GM12878 (cell line): ENCODE data around the gene IVL. TPM values are rescaled to one million over a fixed set of nuclear protein-coding genes. Genes with fewer than 3 reads are reported as not detected.

Source experiments
- ATAC-seq: fragments of 200-7000 bp; cut with Tn5 transposase; 3 replicates; pipeline ENCODE4 v1.9.1; 2020; ENCODE audit warnings: mild to moderate bottlenecking, moderate library complexity
- BruUV-seq: library from RNA; stranded (reverse); fragments of 400-500 nt; replicated peaks from 2 replicates; lab custom pipeline; 2021; lab: Mats Ljungman, UMichigan
- CTCF ChIA-PET: fragments of 300-600 bp; sonication (Branson Sonifier 250); formaldehyde crosslinking; extraction: SDS; loops from one replicate; lab custom pipeline; 2021; ENCODE audit warnings: inconsistent platforms; lab: Yijun Ruan, JAX
- POLR2A ChIA-PET: fragments of 350-600 bp; formaldehyde crosslinking; extraction: SDS; loops from one replicate; lab custom pipeline; 2021; ENCODE audit warnings: inconsistent platforms; lab: Charles Lee
- RAD21 ChIA-PET: fragments of 300-600 bp; sonication (Branson Sonifier 250); formaldehyde crosslinking; loops from one replicate; lab custom pipeline; 2023; ENCODE audit warnings: antibody characterized with exemption; ENCODE audit not compliant: unreplicated experiment; lab: Charles Lee
- SMC1A ChIA-PET: fragments of 300-600 bp; sonication (Branson Sonifier 250); formaldehyde crosslinking; loops from one replicate; lab custom pipeline; 2023; ENCODE audit not compliant: unreplicated experiment, uncharacterized antibody; lab: Charles Lee
- DNase-seq: peaks from one replicate; pipeline ENCODE4 v3.0.0-alpha.2; 2011; ENCODE audit warnings: low read depth, low spot score
- FAIRE-seq: peaks from 3 replicates; lab custom pipeline; 2011; peaks lifted over from hg19 to GRCh38; lab: Jason Lieb, UNC
- H2AFZ ChIP-seq: 2 replicates; pipeline ENCODE4 v1.6.0; 2011; ENCODE audit warnings: low read depth, low read length, control low read depth; ENCODE audit not compliant: control insufficient read depth
- H3K27ac ChIP-seq: 2 replicates; pipeline ENCODE4 v1.5.1; 2011; ENCODE audit warnings: control low read depth; ENCODE audit not compliant: control insufficient read depth, insufficient read depth
- H3K27me3 ChIP-seq, 2 experiments: replicated peaks in 1 of 2; 2 replicates each; pipeline versions ENCODE4 v1.6.0 to v1.6.1; 2011; ENCODE audit warnings: low read length in 1 of 2; ENCODE audit not compliant: control insufficient read depth in 2 of 2, insufficient read depth in 2 of 2
- H3K36me3 ChIP-seq, 2 experiments: 2 replicates each; pipeline ENCODE4 v1.5.1; 2011; ENCODE audit warnings: low read length in 1 of 2; ENCODE audit not compliant: control insufficient read depth in 2 of 2, insufficient read depth in 2 of 2
- H3K4me1 ChIP-seq: 2 replicates; pipeline ENCODE4 v1.6.1; 2011; ENCODE audit warnings: mild to moderate bottlenecking, low read length, moderate library complexity, mixed read lengths; ENCODE audit not compliant: control insufficient read depth, insufficient read depth
- H3K4me2 ChIP-seq: 2 replicates; pipeline ENCODE4 v1.6.0; 2011; ENCODE audit warnings: control low read depth; ENCODE audit not compliant: control insufficient read depth, insufficient read depth
- H3K4me3 ChIP-seq: fragments of 200-600 bp; sonication (generic); 2 replicates; pipeline ENCODE4 v1.5.1; 2016
- H3K79me2 ChIP-seq: 2 replicates; pipeline ENCODE4 v1.6.0; 2011; ENCODE audit warnings: low read length; ENCODE audit not compliant: control insufficient read depth, insufficient read depth
- H3K9ac ChIP-seq: 2 replicates; pipeline ENCODE4 v1.8.0; 2011; ENCODE audit warnings: low read length, control low read depth, mixed read lengths; ENCODE audit not compliant: control insufficient read depth, insufficient read depth
- H3K9me3 ChIP-seq: replicated peaks from 3 replicates; pipeline ENCODE4 v1.5.1; 2011; ENCODE audit warnings: mild to moderate bottlenecking, low read length; ENCODE audit not compliant: control insufficient read depth, insufficient read depth
- H4K20me1 ChIP-seq: 2 replicates; pipeline ENCODE4 v1.6.0; 2011; ENCODE audit not compliant: control insufficient read depth, insufficient read depth
- ESRRA ChIP-seq: IDR thresholded peaks from 2 replicates; pipeline ENCODE4 v1.6.1; 2012; ENCODE audit warnings: mild to moderate bottlenecking, low read length, improper control_type of control experiment
- MLLT1 ChIP-seq: fragments of 450-650 bp; IDR thresholded peaks from 2 replicates; pipeline ENCODE4 v1.6.1; 2016; ENCODE audit warnings: mild to moderate bottlenecking
- MXI1 ChIP-seq: fragments of 150-350 bp; IDR thresholded peaks from 2 replicates; pipeline ENCODE4 v1.6.1; 2011; ENCODE audit warnings: low read depth, mild to moderate bottlenecking, inconsistent platforms, low read length, improper control_type of control experiment
- MYB ChIP-seq: fragments of 150-350 bp; IDR thresholded peaks from 2 replicates; pipeline ENCODE4 v1.6.1; 2014; ENCODE audit warnings: mild to moderate bottlenecking, low read depth, low read length, borderline replicate concordance
- RBBP5 ChIP-seq: fragments of 200-600 bp; sonication (generic); conservative IDR thresholded peaks from 2 replicates; pipeline ENCODE4 v1.6.1; 2016
- RCOR1 ChIP-seq: conservative IDR thresholded peaks from 2 replicates; pipeline ENCODE4 v1.6.1; 2012; ENCODE audit warnings: low read depth, low read length, improper control_type of control experiment
- RELA ChIP-seq: fragments of 450-650 bp; IDR thresholded peaks from 2 replicates; pipeline ENCODE4 v1.8.0; 2014; ENCODE audit warnings: borderline replicate concordance; ENCODE audit not compliant: partially characterized antibody
- RFX5 ChIP-seq: IDR thresholded peaks from 2 replicates; pipeline ENCODE4 v1.6.1; 2011; ENCODE audit warnings: low read depth, low read length, improper control_type of control experiment
- SREBF2 ChIP-seq: IDR thresholded peaks from 2 replicates; pipeline ENCODE4 v1.6.1; 2012; ENCODE audit warnings: mild to moderate bottlenecking, low read length
- SUZ12 ChIP-seq: fragments of 200-600 bp; sonication (generic); IDR thresholded peaks from one replicate; pipeline ENCODE4 v1.6.1; 2018; ENCODE audit warnings: antibody characterized with exemption, mild to moderate bottlenecking; ENCODE audit not compliant: unreplicated experiment
- TAF1 ChIP-seq: IDR thresholded peaks from 2 replicates; pipeline ENCODE4 v1.6.1; 2011; ENCODE audit warnings: mild to moderate bottlenecking, low read depth, low read length, borderline replicate concordance
- in situ Hi-C: fragments of 300-500 bp; cut with MboI; formaldehyde crosslinking; loops from 9 replicates; pipeline ENCODE4 v1.14.3; 2018; ENCODE audit warnings: mixed read lengths
- intact Hi-C: fragments of 100-400 bp; cut with micrococcal nuclease; formaldehyde crosslinking; loops from one replicate; pipeline ENCODE4 v1.14.2; 2022; ENCODE audit not compliant: unreplicated experiment
- polyA plus RNA-seq, 11 experiments: library from polyadenylated mRNA; depleted of rRNA in 4 of 11; unstranded in 6 of 11; stranded (reverse) in 5 of 11; fragments of >200 nt; fragmentation: Nextera tagmentation in 4 of 11; fragmentation: Illumina TruSeq in 1 of 11; extraction: Ambion mirVana in 4 of 11; extraction: Trizol in 1 of 11; gene quantifications; 1 replicate in 1 of 11; 2 replicates in 10 of 11; pipeline versions ENCODE4 v1.2.1 to v1.2.3, GENCODE V29; 2011 to 2016; ENCODE audit warnings: inconsistent platforms in 2 of 11, missing spikeins in 2 of 11, low read depth in 1 of 11
- total RNA-seq, 4 experiments: library from RNA; depleted of rRNA in 3 of 4; stranded (reverse); fragments of >200 nt in 3 of 4; fragmentation: Illumina TruSeq in 1 of 4; extraction: Trizol in 1 of 4; gene quantifications; 2 replicates each; pipeline versions ENCODE4 v1.2.1 to v1.2.3, GENCODE V29; 2013 to 2021

IVL gene
- total and polyA plus RNA-seq, 10 of the 15 experiments (the other 5 are each of a cell fraction or from before 2014, with no cell fraction given) = 1.4 to 20.3 (median 13.4) TPM

DNA sequence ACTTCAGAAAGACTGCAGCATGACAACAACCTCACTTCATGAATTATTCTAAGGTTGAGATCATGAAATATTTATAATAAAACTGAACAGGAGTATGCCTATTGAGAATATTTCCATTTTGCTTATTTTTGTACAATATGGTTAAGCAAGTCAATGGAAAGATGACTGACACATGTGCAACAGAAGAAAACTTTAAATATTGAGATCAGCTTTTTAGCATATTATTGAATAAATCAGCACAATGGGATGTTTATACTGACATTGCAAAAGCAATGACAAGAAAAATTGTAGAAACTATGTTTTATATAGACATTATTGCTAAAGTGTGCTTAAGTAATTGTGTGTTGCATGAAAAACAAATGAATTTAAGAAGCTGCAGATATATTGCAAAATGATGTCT, 43.9 kb upstream of the IVL start:
- no peak overlapping the region for H3K4me3 ChIP-seq
- ChIA-PET RAD21 (interaction anchor here (1.4 to 1.8 kb wide), 3 partner anchors 62 to 366 kb away, joined by 3 to 5 read pairs (median 4); no protein-coding TSS in a partner anchor), CTCF (interaction anchor here (1.0 to 2.9 kb wide), 5 partner anchors 11 to 96 kb away, joined by 4 to 13 read pairs (median 6); partner anchors contain the start of gene SMCP), POLR2A (no interaction called here), SMC1A (interaction anchor here (0.8 to 4.1 kb wide), 3 partner anchors 8 to 328 kb away, joined by 3 to 14 read pairs (median 7); no protein-coding TSS in a partner anchor)
- in situ Hi-C loops (no loop called here), intact Hi-C loops (no loop called here)
- no TSS peak for BruUV-seq
- H3K4me1 ChIP-seq = no peaks in the 10 kb centered on the region
- H2AFZ ChIP-seq = no peak overlapping the region
- FAIRE-seq = no peak
- no peaks in the 10 kb centered on the region for H3K9me3 ChIP-seq
- no peaks in the 10 kb centered on the region for H4K20me1 ChIP-seq
- no peaks in the 10 kb centered on the region for H3K79me2 ChIP-seq
- no peak for DNase-seq
- no peak overlapping the region for H3K4me2 ChIP-seq
- ATAC-seq = no peak
- no peak overlapping the region for H3K9ac ChIP-seq
- H3K27me3 ChIP-seq = peaks cover 0 to 2% of the 10 kb centered on the region in 2 experiments; a peak in 2 of 4 replicates
- no peaks in the 10 kb centered on the region for H3K36me3 ChIP-seq
- no peak for TF ChIP-seq MYB
- TF ChIP-seq SUZ12 = no peak
- no peak for TF ChIP-seq RBBP5
- TF ChIP-seq RELA = no peak
- TF ChIP-seq RFX5 = no peak
- TF ChIP-seq MLLT1 = no peak
- no peak for TF ChIP-seq TAF1
- TF ChIP-seq RCOR1 = no peak
- no peak for TF ChIP-seq SREBF2
- no peak for TF ChIP-seq ESRRA
- TF ChIP-seq MXI1 = no peak
- H3K27ac ChIP-seq = no peak overlapping the region
